GM19467 (cell line): ENCODE results near the gene LRRC45.

Source experiments
- ATAC-seq: cut with Tn5 transposase; IDR thresholded peaks from one replicate; pipeline ENCODE4 v1.9.1; 2021; ENCODE audit warnings: mild to moderate bottlenecking, moderate library complexity; ENCODE audit not compliant: unreplicated experiment

LRRC45 gene

GRCh38 chr17:82007228-82007494, 15.9 kb upstream of the LRRC45 start:
- ATAC-seq: no peak

DNA sequence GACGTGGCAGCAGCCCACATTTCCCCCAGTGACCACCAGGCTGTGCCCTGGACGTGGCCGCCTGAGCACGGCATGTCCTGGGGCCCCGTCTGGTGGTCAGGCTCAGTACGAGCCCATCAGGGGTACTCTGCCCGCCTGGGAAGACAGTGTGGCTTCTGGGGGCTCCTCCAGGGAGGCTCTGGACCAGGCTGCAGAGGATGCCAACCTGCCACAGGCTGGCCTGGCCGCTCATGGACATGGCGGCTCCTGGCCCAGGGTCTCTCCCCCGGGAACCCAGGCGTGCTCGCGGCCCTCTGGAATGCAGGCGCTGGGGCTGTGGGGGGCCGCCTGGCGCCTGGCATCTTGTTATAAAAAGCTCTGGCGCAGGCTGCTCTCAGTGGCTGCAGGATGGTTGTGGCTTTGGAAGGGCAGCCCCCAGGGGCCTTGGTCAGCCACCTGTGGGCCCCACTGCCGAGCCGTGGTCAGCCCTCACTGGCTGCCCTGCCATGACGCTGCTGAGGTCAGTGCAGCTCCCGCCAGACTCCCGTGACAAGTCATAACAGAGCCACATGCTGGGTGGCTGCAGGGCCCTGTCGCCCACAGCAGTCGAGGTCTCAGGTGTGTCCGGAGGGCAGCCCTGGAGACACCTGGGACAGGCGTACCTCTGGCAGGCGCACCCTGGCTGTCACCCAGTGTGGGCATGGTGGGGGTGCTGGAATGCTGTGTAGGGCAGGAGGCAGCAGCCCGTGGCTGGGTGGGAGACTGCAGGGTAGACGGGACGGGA, 15.4 kb upstream of the LRRC45 start:
- ATAC-seq: no peak

DNA sequence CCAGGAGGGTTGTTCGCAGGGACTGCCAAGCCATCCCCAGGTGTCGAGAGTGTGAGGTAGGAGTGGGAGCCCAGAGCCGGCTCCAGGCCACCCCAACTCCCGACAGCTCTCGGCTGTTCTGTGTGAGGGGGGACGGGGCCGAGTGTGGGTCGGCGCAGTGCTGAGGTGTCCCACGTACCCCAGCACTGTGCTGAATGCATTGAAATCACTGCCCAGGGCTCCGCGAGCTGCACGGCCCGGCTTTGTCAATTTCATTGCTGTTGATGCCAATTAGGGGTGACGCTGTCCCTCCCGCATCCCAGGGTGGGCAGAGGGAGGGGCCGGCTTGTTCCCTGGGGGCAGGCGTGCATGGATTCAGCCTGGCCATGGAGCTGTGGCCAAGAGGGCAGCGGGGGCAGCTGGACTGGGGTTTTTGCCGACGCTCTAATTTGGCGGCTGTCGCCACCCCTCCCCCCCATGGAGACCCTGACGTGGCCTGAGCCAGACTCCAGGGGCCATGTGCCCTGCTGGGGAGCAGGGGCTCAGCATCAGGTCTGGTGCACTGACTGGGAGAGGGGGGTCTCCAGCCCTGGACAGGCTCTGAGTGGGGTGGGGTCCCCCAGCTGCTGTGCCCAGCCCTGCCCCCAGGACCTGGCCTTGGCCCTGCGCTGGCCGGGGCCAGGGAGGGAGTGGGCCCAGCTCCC, 14.7 kb upstream of the LRRC45 start:
- ATAC-seq: no peak

DNA sequence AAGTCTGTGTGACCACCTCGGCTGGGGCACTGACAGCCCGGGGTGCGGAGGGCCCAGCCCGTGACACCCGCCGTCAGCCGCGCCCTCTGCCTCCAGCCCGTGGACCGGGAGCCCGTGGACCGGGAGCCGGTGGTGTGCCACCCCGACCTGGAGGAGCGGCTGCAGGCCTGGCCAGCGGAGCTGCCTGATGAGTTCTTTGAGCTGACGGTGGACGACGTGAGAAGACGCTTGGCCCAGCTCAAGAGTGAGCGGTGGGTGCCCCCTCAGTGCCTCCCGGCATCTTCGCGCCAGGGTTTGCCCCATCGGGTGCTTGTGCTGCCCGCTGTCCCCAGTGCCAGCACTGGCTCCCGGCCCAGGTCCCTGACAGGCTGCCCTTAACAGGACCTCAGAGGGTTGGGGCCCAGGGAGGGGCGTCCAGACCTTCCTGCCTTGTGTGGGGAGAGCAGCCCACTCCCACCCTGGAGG, 14.1 kb upstream of the LRRC45 start:
- no peak for ATAC-seq

- ATAC-seq: no peak
These were observed 13.7 kb upstream of the LRRC45 start for GRCh38 chr17:82009413-82009812.

- ATAC-seq: no peak
These were observed 12.3 kb upstream of the LRRC45 start for GRCh38 chr17:82010575-82011525.

DNA sequence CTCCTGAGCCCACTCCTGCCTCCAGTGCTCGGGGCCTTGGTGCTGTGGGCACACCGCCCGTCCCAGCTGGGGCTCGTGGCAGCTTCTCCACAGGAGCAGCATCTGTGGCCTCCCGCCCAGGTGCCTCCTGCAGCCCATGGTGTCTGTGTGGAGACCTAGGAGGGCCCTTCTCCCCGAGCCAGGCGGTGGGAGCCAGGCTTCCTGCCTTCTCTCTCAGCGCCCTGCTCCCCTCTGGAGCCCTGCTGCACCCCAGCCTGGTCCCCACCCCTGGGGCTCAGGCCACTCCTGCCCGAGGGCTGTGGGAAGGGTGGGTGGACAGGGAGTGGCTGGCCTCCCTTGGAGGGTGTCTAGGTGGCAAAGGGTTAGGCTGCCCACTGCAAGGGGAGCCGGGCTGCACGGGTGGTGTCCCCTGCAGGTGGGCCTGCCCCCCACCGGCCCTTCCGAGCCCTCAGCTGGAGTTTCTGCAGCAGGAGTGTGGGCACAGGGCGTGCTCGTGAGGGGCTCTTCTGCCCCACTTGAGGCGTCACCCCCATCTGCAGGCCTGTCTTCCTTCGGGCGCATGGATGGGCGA, 11.4 kb upstream of the LRRC45 start:
- no peak for ATAC-seq

DNA sequence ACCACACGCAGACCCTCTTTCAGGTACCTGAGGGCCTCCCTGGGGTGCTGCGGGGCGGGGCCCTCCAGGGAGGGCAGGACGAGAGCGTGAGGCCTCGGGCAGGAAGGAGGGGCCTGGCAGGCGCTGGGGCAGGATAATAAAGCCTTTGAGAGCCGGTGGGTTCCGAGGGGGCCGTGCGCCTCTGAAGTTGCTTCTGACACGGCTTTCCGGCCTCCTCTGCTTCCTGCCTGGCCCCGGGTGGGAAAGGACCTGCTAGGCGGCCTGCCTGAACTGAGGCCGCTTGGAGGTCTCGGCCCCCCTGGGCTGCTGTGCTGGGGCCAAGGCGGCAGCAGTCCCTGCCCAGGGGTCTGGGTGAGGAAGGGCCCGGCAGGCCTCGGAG, 10.9 kb upstream of the LRRC45 start:
- no peak for ATAC-seq

DNA sequence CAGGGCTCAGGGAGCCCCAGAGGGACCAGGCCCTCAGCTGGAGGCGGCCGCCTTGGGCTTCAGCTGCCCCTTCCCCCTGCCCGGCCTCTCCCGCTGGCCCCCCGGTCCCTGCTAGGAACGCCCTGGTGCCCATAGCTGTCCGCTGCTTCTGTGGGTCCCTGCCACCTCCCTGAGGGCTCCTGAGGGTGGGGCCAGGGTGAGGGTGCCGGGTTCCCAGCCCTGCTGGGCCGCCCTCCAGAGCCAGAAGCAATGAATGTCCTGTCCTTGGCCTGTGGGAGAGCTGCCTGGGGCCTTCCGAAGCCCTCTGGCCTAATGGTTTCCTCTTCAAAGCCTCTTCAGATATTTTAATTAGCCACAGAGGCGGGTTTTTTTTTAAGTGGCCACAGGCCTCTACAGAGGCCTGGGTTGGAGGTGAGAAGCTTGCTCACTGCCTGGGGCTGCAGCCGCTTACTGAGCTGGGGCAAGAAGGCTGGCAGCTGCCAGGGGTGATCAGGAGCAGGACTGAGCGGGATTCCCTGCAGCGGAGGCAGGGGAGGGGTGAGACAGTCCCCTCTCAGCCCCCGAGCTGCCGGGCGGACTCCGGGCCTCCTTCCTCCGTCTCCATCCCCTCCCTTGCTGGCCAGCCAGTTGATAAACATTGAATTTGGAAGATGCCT, 10.3 kb upstream of the LRRC45 start:
- ATAC-seq: no peak

GRCh38 chr17:82013341-82013740, 9.8 kb upstream of the LRRC45 start:
- no peak for ATAC-seq

- ATAC-seq: no peak
These were observed 9.3 kb upstream of the LRRC45 start for GRCh38 chr17:82013772-82014321.

DNA sequence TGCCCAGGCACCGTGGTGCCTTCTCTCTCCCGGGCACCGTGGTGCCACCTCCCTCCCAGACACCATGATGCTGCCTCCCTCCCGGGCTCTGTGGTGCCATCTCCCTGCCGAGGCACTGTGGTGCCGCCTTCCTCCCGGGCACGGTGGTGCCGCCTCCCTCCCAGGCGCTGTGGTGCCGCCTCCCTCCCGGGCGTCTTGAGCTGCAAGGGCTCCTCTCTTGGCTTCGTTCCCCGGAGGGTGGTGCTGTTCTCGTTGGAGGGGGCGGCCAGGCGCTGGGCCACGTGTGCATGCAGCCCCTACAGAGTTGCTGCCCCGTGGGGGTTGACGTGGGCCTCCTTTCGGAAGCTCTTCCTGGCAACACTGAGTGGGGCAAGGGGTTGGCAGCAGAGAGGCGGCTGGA, 8.7 kb upstream of the LRRC45 start:
- ATAC-seq: no peak

- ATAC-seq: no peak
These were observed 8.2 kb upstream of the LRRC45 start for GRCh38 chr17:82014971-82015310.

- no peak for ATAC-seq
These were observed 7.7 kb upstream of the LRRC45 start for GRCh38 chr17:82015311-82015971.

GRCh38 chr17:82016061-82016874, 6.8 kb upstream of the LRRC45 start:
- no peak for ATAC-seq

DNA sequence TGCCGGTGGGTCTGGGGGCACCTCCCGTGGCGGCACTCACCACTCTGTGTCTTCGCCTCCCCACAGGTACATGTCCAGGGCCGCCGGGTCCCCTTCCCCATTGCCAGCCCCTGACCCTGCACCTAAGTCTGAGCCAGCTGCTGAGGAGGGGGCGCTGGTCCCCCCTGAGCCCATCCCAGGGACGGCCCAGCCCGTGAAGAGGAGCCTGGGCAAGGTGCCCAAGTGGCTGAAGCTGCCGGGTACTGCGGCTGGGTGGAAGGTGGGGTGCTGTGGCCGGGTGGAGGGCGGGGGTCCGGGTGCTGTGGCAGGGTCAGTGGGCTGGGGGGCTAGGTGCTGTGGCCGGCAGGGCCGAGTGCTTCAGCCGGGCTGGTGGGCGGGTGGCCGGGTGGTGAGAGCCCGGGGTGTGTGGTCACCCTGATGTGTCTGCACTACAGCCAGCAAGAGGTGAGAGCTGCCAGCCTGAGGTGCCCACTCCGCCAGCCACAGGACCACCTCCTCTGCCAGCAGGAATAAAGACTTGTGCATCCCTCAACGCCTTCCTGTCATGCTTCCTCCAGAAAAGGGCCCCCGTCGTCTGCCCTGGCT, 6.1 kb upstream of the LRRC45 start:
- ATAC-seq: no peak

GRCh38 chr17:82017612-82018151, 5.4 kb upstream of the LRRC45 start:
- ATAC-seq: no peak

GRCh38 chr17:82018152-82018988, 4.7 kb upstream of the LRRC45 start:
- ATAC-seq: no peak
